ENCODE results near the gene MCC. TPM values are rescaled to one million over a fixed set of nuclear protein-coding genes. Genes with fewer than 3 reads are reported as not detected.

The MCC gene
- total and polyA plus RNA-seq, 2 experiments from 2014 or later, result 8.3 to 31.5 TPM

DNA sequence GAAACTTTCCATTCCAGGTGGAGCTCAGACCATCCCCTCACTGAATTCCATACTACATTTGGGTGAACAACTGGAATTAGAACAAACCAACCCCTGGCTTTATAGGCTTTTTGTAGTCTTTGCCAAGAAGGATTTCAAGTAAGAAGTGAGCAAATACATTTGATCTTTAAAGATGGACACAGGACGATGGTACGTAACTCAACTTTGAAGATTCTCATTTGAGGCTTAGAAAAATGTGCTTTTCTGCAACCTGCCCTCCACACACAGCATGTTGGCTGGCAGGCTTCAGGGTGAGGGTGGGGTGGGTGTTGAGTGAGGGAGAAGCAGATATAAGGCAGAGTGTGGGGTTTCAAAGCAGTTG is 335.9 kb downstream of the MCC start:
- Histone ChIP-seq H3K4me1 (ENCODE audit: insufficient read depth) (peaks cover 12% of the 10 kb centered on the region), H4K20me1 (ENCODE audit: insufficient read depth, poor library complexity, severe bottlenecking) (no peaks in the 10 kb centered on the region), H3K4me2 (no peak overlapping the region), H3K36me3 (replicated peaks; ENCODE audit: insufficient read depth, low read depth) (no peaks in the 10 kb centered on the region), H3K9me3 (ENCODE audit: low read depth) (no peaks in the 10 kb centered on the region), H2AFZ (no peak overlapping the region), H3K27ac (peak overlapping the region; percentile 42), H3K9me2 (replicated peaks; ENCODE audit: insufficient read depth) (no peaks in the 10 kb centered on the region), H3K4me3 (no peak overlapping the region), H3K27me3 (no peaks in the 10 kb centered on the region), H3K79me2 (peaks cover 11% of the 10 kb centered on the region)
- no peak for TF ChIP-seq EZH2phosphoT487 (IDR thresholded peaks at IDR 0.05; ENCODE audit: low read depth, severe bottlenecking, unreplicated experiment)
- TF ChIP-seq EZH2 (IDR thresholded peaks at IDR 0.05; ENCODE audit: borderline replicate concordance), result no peak
- TF ChIP-seq, protein P1, sequence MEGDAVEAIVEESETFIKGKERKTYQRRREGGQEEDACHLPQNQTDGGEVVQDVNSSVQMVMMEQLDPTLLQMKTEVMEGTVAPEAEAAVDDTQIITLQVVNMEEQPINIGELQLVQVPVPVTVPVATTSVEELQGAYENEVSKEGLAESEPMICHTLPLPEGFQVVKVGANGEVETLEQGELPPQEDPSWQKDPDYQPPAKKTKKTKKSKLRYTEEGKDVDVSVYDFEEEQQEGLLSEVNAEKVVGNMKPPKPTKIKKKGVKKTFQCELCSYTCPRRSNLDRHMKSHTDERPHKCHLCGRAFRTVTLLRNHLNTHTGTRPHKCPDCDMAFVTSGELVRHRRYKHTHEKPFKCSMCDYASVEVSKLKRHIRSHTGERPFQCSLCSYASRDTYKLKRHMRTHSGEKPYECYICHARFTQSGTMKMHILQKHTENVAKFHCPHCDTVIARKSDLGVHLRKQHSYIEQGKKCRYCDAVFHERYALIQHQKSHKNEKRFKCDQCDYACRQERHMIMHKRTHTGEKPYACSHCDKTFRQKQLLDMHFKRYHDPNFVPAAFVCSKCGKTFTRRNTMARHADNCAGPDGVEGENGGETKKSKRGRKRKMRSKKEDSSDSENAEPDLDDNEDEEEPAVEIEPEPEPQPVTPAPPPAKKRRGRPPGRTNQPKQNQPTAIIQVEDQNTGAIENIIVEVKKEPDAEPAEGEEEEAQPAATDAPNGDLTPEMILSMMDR (IDR thresholded peaks at IDR 0.05; ENCODE audit: poor library complexity), result no peak
- 75% methylated on average over 2 of the region's 2 CpGs for WGBS (ENCODE audit: low lambda C conversion rate, missing lambda C conversion rate)
- DNase-seq (ENCODE audit: low spot score), result no peak

DNA sequence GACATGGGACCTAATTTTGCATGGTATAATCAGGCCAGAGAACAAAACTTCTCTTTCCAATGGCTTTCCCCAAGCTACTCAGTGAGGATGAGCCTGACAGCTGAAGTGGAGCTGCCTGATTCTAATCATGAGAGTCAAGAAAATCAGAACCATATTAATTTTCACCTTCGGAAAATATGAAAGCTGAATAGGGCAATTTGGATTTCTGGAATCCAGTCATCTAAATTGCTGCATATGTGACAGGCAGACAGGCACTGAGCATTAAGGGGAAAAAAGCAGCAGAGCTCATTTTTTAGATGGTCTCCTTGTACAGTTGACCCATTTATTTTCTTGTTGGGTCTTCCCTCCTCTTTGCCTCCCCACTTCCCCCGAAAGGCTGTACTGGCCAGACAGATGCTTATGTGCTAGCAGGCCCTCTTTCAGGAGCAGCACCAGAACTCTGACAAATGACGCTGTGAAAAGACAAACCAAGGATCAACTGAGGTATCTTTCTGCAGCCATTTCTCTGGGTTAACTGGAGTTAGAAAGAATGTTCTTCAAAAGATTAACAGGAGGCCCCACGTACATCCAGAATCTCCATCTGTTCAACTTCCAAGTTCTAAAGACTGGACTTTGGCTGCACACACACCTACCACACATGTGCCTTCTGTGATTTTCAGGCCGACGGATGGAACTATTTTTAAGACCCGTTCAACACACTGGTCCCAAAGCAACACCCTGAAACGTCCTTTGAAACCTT is 336.4 kb downstream of the MCC start:
- WGBS (ENCODE audit: low lambda C conversion rate, missing lambda C conversion rate), result 64% methylated on average over 8 of the region's 8 CpGs
- Histone ChIP-seq H2AFZ (no peak overlapping the region), H3K79me2 (peaks cover 11% of the 10 kb centered on the region), H3K4me2 (no peak overlapping the region), H3K9me2 (replicated peaks; ENCODE audit: insufficient read depth) (no peaks in the 10 kb centered on the region), H3K4me1 (ENCODE audit: insufficient read depth) (peaks cover 12% of the 10 kb centered on the region), H3K4me3 (no peak overlapping the region), H3K27me3 (no peaks in the 10 kb centered on the region), H3K27ac (peak overlapping the region; percentile 42), H3K36me3 (replicated peaks; ENCODE audit: insufficient read depth, low read depth) (no peaks in the 10 kb centered on the region), H3K9me3 (ENCODE audit: low read depth) (no peaks in the 10 kb centered on the region), H4K20me1 (ENCODE audit: insufficient read depth, poor library complexity, severe bottlenecking) (no peaks in the 10 kb centered on the region)
- no peak for DNase-seq (ENCODE audit: low spot score)
- no peak for TF ChIP-seq EZH2 (IDR thresholded peaks at IDR 0.05; ENCODE audit: borderline replicate concordance)
- TF ChIP-seq EZH2phosphoT487 (IDR thresholded peaks at IDR 0.05; ENCODE audit: low read depth, severe bottlenecking, unreplicated experiment), result no peak
- TF ChIP-seq, protein P1 (IDR thresholded peaks at IDR 0.05; ENCODE audit: poor library complexity), result no peak

DNA sequence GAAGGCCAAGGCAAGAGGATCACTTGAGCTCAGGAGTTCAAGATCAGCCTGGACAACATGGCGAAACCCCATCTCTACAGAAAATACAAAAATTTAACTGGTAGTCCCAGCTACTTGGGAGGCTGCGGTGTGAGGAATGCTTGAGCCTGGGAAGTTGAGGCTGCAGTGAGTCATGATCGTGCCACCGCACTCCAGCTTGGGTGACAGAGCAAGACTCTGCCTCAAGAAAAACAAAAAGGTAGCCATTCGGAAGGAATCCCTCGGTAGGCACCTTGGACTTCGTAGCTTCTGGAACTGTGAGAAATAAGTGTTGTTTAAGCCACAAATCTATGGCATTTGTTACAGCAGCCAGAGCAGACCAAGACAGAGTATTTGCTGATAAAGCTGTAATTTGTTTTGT is 337.4 kb downstream of the MCC start:
- H3K4me2 ChIP-seq, result no peak overlapping the region
- H3K27me3 ChIP-seq, result no peaks in the 10 kb centered on the region
- H3K9me2 ChIP-seq (replicated peaks; ENCODE audit: insufficient read depth), result no peaks in the 10 kb centered on the region
- no peaks in the 10 kb centered on the region for H3K36me3 ChIP-seq (replicated peaks; ENCODE audit: insufficient read depth, low read depth)
- H3K9me3 ChIP-seq (ENCODE audit: low read depth), result no peaks in the 10 kb centered on the region
- no peak for DNase-seq (ENCODE audit: low spot score)
- peaks cover 11% of the 10 kb centered on the region for H3K79me2 ChIP-seq
- peak overlapping the region; percentile 16 for H3K27ac ChIP-seq
- peaks cover 12% of the 10 kb centered on the region for H3K4me1 ChIP-seq (ENCODE audit: insufficient read depth)
- no peaks in the 10 kb centered on the region for H4K20me1 ChIP-seq (ENCODE audit: insufficient read depth, poor library complexity, severe bottlenecking)
- WGBS (ENCODE audit: low lambda C conversion rate, missing lambda C conversion rate), result 90% methylated on average over 7 of the region's 7 CpGs
- H2AFZ ChIP-seq, result no peak overlapping the region
- no peak overlapping the region for H3K4me3 ChIP-seq
- TF ChIP-seq EZH2phosphoT487 (IDR thresholded peaks at IDR 0.05; ENCODE audit: low read depth, severe bottlenecking, unreplicated experiment), result no peak
- TF ChIP-seq, protein P1 (IDR thresholded peaks at IDR 0.05; ENCODE audit: poor library complexity), result no peak
- no peak for TF ChIP-seq EZH2 (IDR thresholded peaks at IDR 0.05; ENCODE audit: borderline replicate concordance)

All from hepatocyte (in vitro differentiated cells).